Esophagus muscularis mucosa (tissue), 4 donors: ENCODE results near the gene ATP13A5. TPM values are rescaled to one million over a fixed set of nuclear protein-coding genes. Genes with fewer than 3 reads are reported as not detected.

ENCODE experiments used
- DNase-seq: peaks from one replicate; pipeline ENCODE4 v3.0.0-alpha.2; 2017; ENCODE audit errors: extremely low spot score
- H3K27ac ChIP-seq, 4 donors: fragments of 200-600 bp; sonication (generic); replicated peaks in 1 of 4; 1 replicate in 3 of 4; 2 replicates in 1 of 4; pipeline ENCODE4 v1.5.1; 2016 to 2019; ENCODE audit warnings: mild to moderate bottlenecking in 1 of 4
- H3K27me3 ChIP-seq, 4 donors: fragments of 200-600 bp; sonication (generic); one replicate each; pipeline versions ENCODE4 v1.5.1 to v1.6.0; 2016 to 2019
- H3K36me3 ChIP-seq, 4 donors: fragments of 200-600 bp; sonication (generic); one replicate each; pipeline ENCODE4 v1.5.1; 2016 to 2019
- H3K4me1 ChIP-seq, 4 donors: fragments of 200-600 bp; sonication (generic); one replicate each; pipeline ENCODE4 v1.5.1; 2016 to 2019
- H3K4me3 ChIP-seq, 4 donors: fragments of 200-600 bp; sonication (generic); 1 replicate in 2 of 4; 2 replicates in 2 of 4; pipeline ENCODE4 v1.5.1; 2016 to 2019; ENCODE audit warnings: mild to moderate bottlenecking in 4 of 4, moderate library complexity in 1 of 4
- H3K9me3 ChIP-seq, 4 donors: fragments of 200-600 bp; sonication (generic); 1 replicate in 3 of 4; 2 replicates in 1 of 4; pipeline ENCODE4 v1.5.1; 2016 to 2019
- EP300 ChIP-seq: sonication (generic); formaldehyde crosslinking; IDR thresholded peaks from one replicate; pipeline ENCODE4 v1.6.1; 2017; ENCODE audit warnings: antibody characterized with exemption
- POLR2A ChIP-seq: fragments of 450-650 bp; IDR thresholded peaks from one replicate; pipeline ENCODE4 v1.6.1; 2017; ENCODE audit warnings: antibody characterized with exemption, moderate library complexity, mild to moderate bottlenecking, low read depth
- POLR2AphosphoS5 ChIP-seq, 2 donors: sonication (generic); formaldehyde crosslinking; IDR thresholded peaks; one replicate each; pipeline ENCODE4 v1.6.1; 2017; ENCODE audit warnings: antibody characterized with exemption in 2 of 2
- WGBS: methylation state at CpG from one replicate; pipeline ENCODE4 v1.1.5; 2018; 5-methylcytosine and 5-hydroxymethylcytosine counted together
- intact Hi-C: fragments of 100-400 bp; cut with DNase I; formaldehyde crosslinking; loops from one replicate; pipeline ENCODE4 v1.15.1; 2023
- total RNA-seq, 4 donors: library from RNA; depleted of rRNA; stranded (reverse); fragments of >200 nt; gene quantifications; one replicate each; pipeline versions ENCODE4 v1.1.0 to v1.2.1, GENCODE V29; 2016
- TF ChIP-seq, protein P1 (sequence below), 3 experiments: fragments of 200-600 bp in 2 of 3; fragments of 450-650 bp in 1 of 3; sonication (generic) in 2 of 3; IDR thresholded peaks; one replicate each; pipeline ENCODE4 v1.5.1; 2017 to 2019; ENCODE audit warnings: antibody characterized with exemption in 3 of 3, mild to moderate bottlenecking in 2 of 3, moderate library complexity in 1 of 3

ATP13A5 gene
- total RNA-seq, 4 donors from 2014 or later: not detected

DNA sequence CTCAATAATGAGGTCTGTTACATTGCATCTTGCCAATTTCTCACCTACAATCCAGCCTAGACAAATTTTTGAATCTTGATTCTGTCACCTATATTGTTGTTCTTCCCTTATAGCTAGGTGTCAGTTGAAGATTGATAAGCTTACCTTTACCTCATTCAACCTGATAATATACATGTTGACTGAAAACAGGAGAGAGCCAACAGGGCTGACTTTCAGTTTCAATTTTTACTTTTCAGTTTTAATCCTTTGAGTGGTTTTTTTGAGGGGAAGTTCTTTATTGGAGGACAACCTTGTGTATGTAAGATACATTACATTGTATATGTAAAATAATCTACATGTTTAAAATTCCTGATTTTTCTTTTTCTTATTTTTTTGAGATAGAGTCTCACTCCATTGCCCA, 5.8 kb downstream of the ATP13A5 start:
- Histone ChIP-seq H3K27me3 (no peaks in the 10 kb centered on the region), H3K9me3 (no peaks in the 10 kb centered on the region), H3K36me3 (no peaks in the 10 kb centered on the region), H3K27ac (no peak overlapping the region), H3K4me3 (no peak overlapping the region), H3K4me1 (no peaks in the 10 kb centered on the region)
- intact Hi-C loops: no loop called here
- DNase-seq: no peak
- TF ChIP-seq POLR2A: no peak
- no peak for TF ChIP-seq EP300
- TF ChIP-seq POLR2AphosphoS5 (IDR thresholded peaks at IDR 0.05): no peak

DNA sequence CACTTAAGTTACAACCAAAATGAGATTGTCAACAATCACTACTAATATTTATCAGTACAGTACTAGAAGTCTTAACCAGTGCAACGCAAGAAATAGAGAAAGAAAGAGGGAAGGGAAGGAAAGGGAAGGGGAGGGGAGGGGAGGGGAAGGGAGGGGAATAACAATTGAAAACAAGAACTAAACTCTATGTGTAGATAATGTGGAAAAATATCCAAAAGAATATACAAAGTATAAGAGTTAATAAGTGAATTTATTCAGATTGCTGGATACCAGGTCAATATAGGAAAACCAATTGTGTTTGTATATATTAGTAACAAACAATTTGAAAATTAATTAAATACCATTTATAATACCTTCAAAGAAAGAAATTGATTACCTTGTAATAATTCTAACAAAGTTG, 10.7 kb downstream of the ATP13A5 start:
- H3K4me3 ChIP-seq: no peak overlapping the region
- H3K36me3 ChIP-seq: no peaks in the 10 kb centered on the region
- H3K27me3 ChIP-seq: no peaks in the 10 kb centered on the region
- intact Hi-C loops: no loop called here
- no peaks in the 10 kb centered on the region for H3K4me1 ChIP-seq
- DNase-seq: no peak
- TF ChIP-seq, protein P1, sequence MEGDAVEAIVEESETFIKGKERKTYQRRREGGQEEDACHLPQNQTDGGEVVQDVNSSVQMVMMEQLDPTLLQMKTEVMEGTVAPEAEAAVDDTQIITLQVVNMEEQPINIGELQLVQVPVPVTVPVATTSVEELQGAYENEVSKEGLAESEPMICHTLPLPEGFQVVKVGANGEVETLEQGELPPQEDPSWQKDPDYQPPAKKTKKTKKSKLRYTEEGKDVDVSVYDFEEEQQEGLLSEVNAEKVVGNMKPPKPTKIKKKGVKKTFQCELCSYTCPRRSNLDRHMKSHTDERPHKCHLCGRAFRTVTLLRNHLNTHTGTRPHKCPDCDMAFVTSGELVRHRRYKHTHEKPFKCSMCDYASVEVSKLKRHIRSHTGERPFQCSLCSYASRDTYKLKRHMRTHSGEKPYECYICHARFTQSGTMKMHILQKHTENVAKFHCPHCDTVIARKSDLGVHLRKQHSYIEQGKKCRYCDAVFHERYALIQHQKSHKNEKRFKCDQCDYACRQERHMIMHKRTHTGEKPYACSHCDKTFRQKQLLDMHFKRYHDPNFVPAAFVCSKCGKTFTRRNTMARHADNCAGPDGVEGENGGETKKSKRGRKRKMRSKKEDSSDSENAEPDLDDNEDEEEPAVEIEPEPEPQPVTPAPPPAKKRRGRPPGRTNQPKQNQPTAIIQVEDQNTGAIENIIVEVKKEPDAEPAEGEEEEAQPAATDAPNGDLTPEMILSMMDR (IDR thresholded peaks at IDR 0.05): no peak
- no peak overlapping the region for H3K27ac ChIP-seq
- WGBS: 71% methylated on average over 1 of the region's 1 CpG
- H3K9me3 ChIP-seq: no peaks in the 10 kb centered on the region

DNA sequence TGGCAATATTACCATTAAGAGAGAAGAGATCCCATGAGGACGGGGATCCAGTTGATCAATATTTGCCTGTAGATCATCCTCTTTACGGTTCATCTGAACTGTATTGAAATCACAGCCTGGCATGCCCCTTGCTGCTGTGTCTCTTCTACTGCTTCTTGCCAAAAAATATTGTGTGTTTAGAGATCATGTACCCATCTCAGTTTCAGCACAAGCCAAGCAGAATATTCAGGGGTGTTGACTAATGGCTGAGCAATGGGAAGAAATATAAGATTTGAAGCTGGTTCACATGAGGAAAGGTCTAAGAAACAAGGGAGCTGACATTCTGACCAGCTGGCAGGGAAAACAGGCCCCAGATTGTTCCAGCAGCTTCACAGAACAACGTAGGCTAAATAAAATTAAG, 21.3 kb downstream of the ATP13A5 start:
- intact Hi-C loops: no loop called here
- no peak for DNase-seq
- Histone ChIP-seq H3K4me1 (no peaks in the 10 kb centered on the region), H3K27me3 (no peaks in the 10 kb centered on the region), H3K9me3 (no peaks in the 10 kb centered on the region), H3K4me3 (no peak overlapping the region), H3K27ac (no peak overlapping the region), H3K36me3 (no peaks in the 10 kb centered on the region)
- WGBS: 77% methylated on average over 3 of the region's 3 CpGs
- no peak for TF ChIP-seq POLR2A
- TF ChIP-seq, protein P1 (IDR thresholded peaks at IDR 0.05): no peak
- TF ChIP-seq POLR2AphosphoS5 (IDR thresholded peaks at IDR 0.05): no peak
- TF ChIP-seq EP300: no peak

DNA sequence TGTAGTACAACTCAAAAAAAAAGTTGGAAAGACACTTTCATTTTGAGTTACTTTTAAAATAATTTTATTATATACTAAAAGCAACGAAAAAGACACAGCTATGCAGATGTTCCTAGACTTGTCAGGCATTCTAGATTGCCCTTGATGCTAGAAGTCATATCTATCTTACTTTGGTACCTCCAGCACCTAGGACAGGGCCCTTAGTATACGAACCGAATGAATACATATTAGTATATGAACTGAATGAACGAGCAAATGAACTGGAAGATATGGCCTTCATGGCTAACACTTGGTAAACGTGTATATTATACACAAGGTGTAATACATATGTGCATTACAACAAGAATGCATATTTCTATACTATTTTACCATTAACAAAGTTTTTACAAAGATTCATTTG, 24.1 kb downstream of the ATP13A5 start:
- H3K4me3 ChIP-seq: no peak overlapping the region
- no peaks in the 10 kb centered on the region for H3K9me3 ChIP-seq
- H3K36me3 ChIP-seq: no peaks in the 10 kb centered on the region
- intact Hi-C loops: no loop called here
- no peaks in the 10 kb centered on the region for H3K27me3 ChIP-seq
- no peak for DNase-seq
- TF ChIP-seq EP300: no peak
- TF ChIP-seq, protein P1 (IDR thresholded peaks at IDR 0.05): no peak
- no peak overlapping the region for H3K27ac ChIP-seq
- no peaks in the 10 kb centered on the region for H3K4me1 ChIP-seq
- WGBS: 60% methylated on average over 5 of the region's 5 CpGs

DNA sequence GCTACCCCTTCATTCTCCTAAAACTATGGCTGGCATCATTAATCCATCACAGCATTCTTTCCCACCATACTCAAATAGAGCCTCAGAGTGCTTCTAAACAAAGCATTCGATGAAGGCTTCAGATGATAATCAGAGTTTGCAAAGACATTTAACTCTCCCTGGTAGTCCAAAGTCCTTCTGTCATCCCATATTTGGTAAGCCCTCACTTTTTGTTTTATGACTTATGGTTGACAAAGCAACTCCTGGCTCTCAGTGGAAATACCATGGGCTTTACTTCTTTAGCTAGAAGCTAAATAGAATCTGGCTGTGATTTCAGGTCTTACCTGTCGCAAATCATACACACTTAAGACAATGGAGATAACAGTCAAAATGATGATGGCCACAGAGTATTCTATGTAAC, 27.8 kb downstream of the ATP13A5 start:
- DNase-seq: no peak
- Histone ChIP-seq H3K36me3 (no peaks in the 10 kb centered on the region), H3K27me3 (no peaks in the 10 kb centered on the region), H3K9me3 (no peaks in the 10 kb centered on the region), H3K27ac (no peak overlapping the region), H3K4me1 (peaks cover 0 to 3% (median 0%) of the 10 kb centered on the region in 4 donors), H3K4me3 (no peak overlapping the region)
- WGBS: 75% methylated on average over 2 of the region's 2 CpGs
- TF ChIP-seq POLR2A (no peak), POLR2AphosphoS5 (IDR thresholded peaks at IDR 0.05) (no peak), EP300 (no peak)
- TF ChIP-seq, protein P1 (IDR thresholded peaks at IDR 0.05): no peak
- intact Hi-C loops: no loop called here
